CD4-positive, alpha-beta T cell (primary cell): ENCODE data around the gene HOXA9. TPM values are rescaled to one million over a fixed set of nuclear protein-coding genes. Genes with fewer than 3 reads are reported as not detected.

ENCODE experiments used
- ATAC-seq: fragments of 200-7000 bp; cut with Tn5 transposase; one replicate; pipeline ENCODE4 v1.10.0; 2022; ENCODE audit warnings: mild to moderate bottlenecking; ENCODE audit not compliant: poor library complexity
- CTCF ChIA-PET: fragments of 350-600 bp; sonication (Branson Sonifier 250); formaldehyde crosslinking; loops from one replicate; lab custom pipeline; 2021; ENCODE audit warnings: antibody characterized with exemption, inconsistent platforms; lab: Charles Lee
- POLR2A ChIA-PET: fragments of 350-600 bp; sonication (Branson Sonifier 250); formaldehyde crosslinking; loops from one replicate; lab custom pipeline; 2021; ENCODE audit warnings: antibody characterized with exemption, inconsistent platforms; lab: Charles Lee
- DNase-seq, 14 experiments: peaks; one replicate each; pipeline ENCODE4 v3.0.0-alpha.2; 2013 to 2020; ENCODE audit warnings: mixed read lengths in 2 of 14
- H3K27ac ChIP-seq, 2 donors: one replicate each; pipeline versions ENCODE4 v1.5.1 to v1.7.0; 2013; ENCODE audit warnings: low read length in 2 of 2, low read depth in 1 of 2, mild to moderate bottlenecking in 1 of 2
- H3K27me3 ChIP-seq, 2 experiments: 1 replicate in 1 of 2; 2 replicates in 1 of 2; pipeline versions ENCODE4 v1.6.1 to v1.7.0; 2013; ENCODE audit warnings: low read length in 2 of 2, control low read depth in 1 of 2, mild to moderate bottlenecking in 1 of 2, moderate library complexity in 1 of 2; ENCODE audit not compliant: insufficient read depth in 2 of 2, control insufficient read depth in 1 of 2
- H3K36me3 ChIP-seq: one replicate; pipeline ENCODE4 v1.6.1; 2013; ENCODE audit warnings: low read length, control low read depth; ENCODE audit not compliant: insufficient read depth
- H3K4me1 ChIP-seq: one replicate; pipeline ENCODE4 v1.6.1; 2013; ENCODE audit warnings: low read length, control low read depth; ENCODE audit not compliant: insufficient read depth
- H3K4me3 ChIP-seq: one replicate; pipeline ENCODE4 v1.5.1; 2013; ENCODE audit warnings: mild to moderate bottlenecking, low read length, moderate library complexity
- H3K9me3 ChIP-seq, 2 experiments: 1 replicate in 1 of 2; 2 replicates in 1 of 2; pipeline versions ENCODE4 v1.6.1 to v1.7.0; 2013; ENCODE audit warnings: low read length in 2 of 2, mild to moderate bottlenecking in 2 of 2, control low read depth in 1 of 2, moderate library complexity in 1 of 2; ENCODE audit not compliant: control insufficient read depth in 1 of 2, insufficient read depth in 1 of 2
- H3K27ac Mint-ChIP-seq: one replicate; pipeline ENCODE4 v1.8.0; 2020; ENCODE audit warnings: mixed read lengths
- H3K27me3 Mint-ChIP-seq: one replicate; pipeline ENCODE4 v1.8.0; 2021; ENCODE audit warnings: mixed read lengths
- H3K36me3 Mint-ChIP-seq: one replicate; pipeline ENCODE4 v1.8.0; 2021; ENCODE audit warnings: low read depth, mixed read lengths
- H3K4me1 Mint-ChIP-seq: one replicate; pipeline ENCODE4 v1.8.0; 2021; ENCODE audit warnings: low read depth, mixed read lengths
- H3K4me3 Mint-ChIP-seq: one replicate; pipeline ENCODE4 v1.8.0; 2020; ENCODE audit warnings: mild to moderate bottlenecking, mixed read lengths
- H3K9me3 Mint-ChIP-seq: one replicate; pipeline ENCODE4 v1.8.0; 2020; ENCODE audit warnings: mixed read lengths
- CTCF ChIP-seq: fragments of 200-600 bp; IDR thresholded peaks from one replicate; pipeline ENCODE4 v1.8.0; 2022; ENCODE audit warnings: antibody characterized with exemption, mild to moderate bottlenecking
- intact Hi-C, 2 experiments: fragments of 100-400 bp; cut with DNase I in 1 of 2; cut with micrococcal nuclease in 1 of 2; formaldehyde crosslinking; loops; one replicate each; pipeline versions ENCODE4 v1.15.1 to v1.9.0; 2023 to 2025; cut with DNase I, micrococcal nuclease
- total RNA-seq, 174 experiments: library from RNA in 2 of 174; stranded (reverse) in 2 of 174; gene quantifications; one replicate each; pipeline ENCODE4 v1.2.3 and lab custom pipeline; 2021 to 2026

The HOXA9 gene
- total RNA-seq, 2 experiments from 2014 or later = not detected

- TF ChIP-seq CTCF = no peak
- intact Hi-C loops = loop anchor here in 1 of 2 experiments (1.0 to 5.0 kb wide), 2 partner anchors 955 to 1296 kb away; partner anchors contain the start of genes CBX3 and HNRNPA2B1
- ChIA-PET POLR2A (interaction anchor here (1.5 kb wide), 1 partner anchor 1295 kb away, joined by 4 read pairs; no protein-coding TSS in a partner anchor), CTCF (interaction anchor here (1.1 to 1.8 kb wide), 2 partner anchors 14 to 1264 kb away, joined by 3 to 6 read pairs; no protein-coding TSS in a partner anchor)
- H3K27me3 Mint-ChIP-seq = peaks cover 96% of the 10 kb centered on the region
- ATAC-seq = no peak
- peaks cover 89 to 95% of the 10 kb centered on the region in 2 experiments for H3K27me3 ChIP-seq
- no peaks in the 10 kb centered on the region for H3K9me3 Mint-ChIP-seq
- peak overlapping the region; percentile 55 for H3K4me3 Mint-ChIP-seq
- H3K27ac Mint-ChIP-seq = peak overlapping the region; percentile 37
- H3K27ac ChIP-seq = no peak overlapping the region
- peak in 2 of 14 experiments; percentile 22 to 31 for DNase-seq
- peaks cover 0 to 68% of the 10 kb centered on the region in 2 experiments for H3K9me3 ChIP-seq
- no peak overlapping the region for H3K4me3 ChIP-seq
- no peaks in the 10 kb centered on the region for H3K36me3 Mint-ChIP-seq
- peaks cover 64% of the 10 kb centered on the region for H3K4me1 Mint-ChIP-seq
- H3K4me1 ChIP-seq = peaks cover 66% of the 10 kb centered on the region
- H3K36me3 ChIP-seq = no peaks in the 10 kb centered on the region
Measured at GRCh38 chr7:27156916-27157701, 8.2 kb downstream of the HOXA9 start.

GRCh38 chr7:27156508-27156898, 8.8 kb downstream of the HOXA9 start, which contains the start of gene HOXA7:
Gene HOXA7 (minus strand): TSS chr7:27156675. CDS start chr7:27156545, 130 bp downstream.
- Mint-ChIP-seq H3K27me3 (peaks cover 97% of the 10 kb centered on the region), H3K9me3 (no peaks in the 10 kb centered on the region), H3K27ac (peak within 1 kb of the TSS; percentile 71), H3K36me3 (no peaks in the 10 kb centered on the region), H3K4me1 (peaks cover 71% of the 10 kb centered on the region), H3K4me3 (peak within 1 kb of the TSS; percentile 63)
- Histone ChIP-seq H3K9me3 (peaks cover 0 to 68% of the 10 kb centered on the region in 2 experiments), H3K27ac (no peak within 1 kb of the TSS), H3K27me3 (peaks cover 90 to 97% of the 10 kb centered on the region in 2 experiments), H3K4me1 (peaks cover 72% of the 10 kb centered on the region), H3K4me3 (peak within 1 kb of the TSS; percentile 4), H3K36me3 (no peaks in the 10 kb centered on the region)
- peak in 1 of 14 experiments; percentile 21 for DNase-seq
- intact Hi-C loops = loop anchor here in 1 of 2 experiments (1.0 to 5.0 kb wide), 2 partner anchors 954 to 1295 kb away; partner anchors contain the start of genes CBX3 and HNRNPA2B1
- ChIA-PET CTCF (interaction anchor here (1.1 to 1.8 kb wide), 2 partner anchors 15 to 1264 kb away, joined by 3 to 6 read pairs; no protein-coding TSS in a partner anchor), POLR2A (no interaction called here)
- ATAC-seq = no peak
- no peak for TF ChIP-seq CTCF

GRCh38 chr7:27155816-27156507, 9.4 kb downstream of the HOXA9 start:
- TF ChIP-seq CTCF = no peak
- Histone ChIP-seq H3K4me1 (peaks cover 72% of the 10 kb centered on the region), H3K36me3 (no peaks in the 10 kb centered on the region), H3K9me3 (peaks cover 0 to 72% of the 10 kb centered on the region in 2 experiments), H3K27me3 (peaks cover 92 to 98% of the 10 kb centered on the region in 2 experiments), H3K27ac (no peak overlapping the region), H3K4me3 (peak overlapping the region; percentile 4)
- H3K4me3 Mint-ChIP-seq = peak overlapping the region; percentile 59
- DNase-seq = peak in 3 of 14 experiments; percentile 40 to 62 (median 60)
- ATAC-seq = peak; percentile 8
- intact Hi-C loops = loop anchor here in 1 of 2 experiments (1.0 to 5.0 kb wide), 2 partner anchors 954 to 1295 kb away; partner anchors contain the start of genes CBX3 and HNRNPA2B1
- peak overlapping the region; percentile 71 for H3K27ac Mint-ChIP-seq
- peaks cover 97% of the 10 kb centered on the region for H3K27me3 Mint-ChIP-seq
- H3K36me3 Mint-ChIP-seq = no peaks in the 10 kb centered on the region
- H3K4me1 Mint-ChIP-seq = peaks cover 73% of the 10 kb centered on the region
- no peaks in the 10 kb centered on the region for H3K9me3 Mint-ChIP-seq
- POLR2A ChIA-PET = no interaction called here
- CTCF ChIA-PET = interaction anchor here (1.1 kb wide), 1 partner anchor 1263 kb away, joined by 3 read pairs; no protein-coding TSS in a partner anchor
